Activated T-helper 2 cell treated with anti-CD3 and anti-CD28 coated beads, Interferon-gamma antibody, Interleukin-2, Interleukin-4, amounts not matched to agents 10 μg/mL and 5 μg/mL and 100 μg/mL, durations not matched to agents 14 hours and 24 hours and 36 hours (primary cell): ENCODE results near the gene RGS19. TPM values are rescaled to one million over a fixed set of nuclear protein-coding genes. Genes with fewer than 3 reads are reported as not detected.
A peak's percentile ranks its signal among the peaks of the same experiment; 100 is the strongest.
"Not testable (repeated sequence)": the region's sequence is repeated elsewhere in the genome, so short reads cannot be mapped to it uniquely, and the experiment has no call there.

Experiments used
- DNase-seq: peaks from one replicate; pipeline ENCODE4 v3.0.0; 2021; ENCODE audit warnings: low spot score
- H3K27ac Mint-ChIP-seq: one replicate; pipeline ENCODE4 v1.8.0; 2021; ENCODE audit warnings: mixed read lengths
- H3K27me3 Mint-ChIP-seq: one replicate; pipeline ENCODE4 v1.8.0; 2021; ENCODE audit warnings: low read depth, mixed read lengths
- H3K36me3 Mint-ChIP-seq: one replicate; pipeline ENCODE4 v1.8.0; 2021; ENCODE audit warnings: low read depth, mixed read lengths
- H3K4me1 Mint-ChIP-seq: one replicate; pipeline ENCODE4 v1.8.0; 2021; ENCODE audit warnings: low read depth, mixed read lengths
- H3K4me3 Mint-ChIP-seq: one replicate; pipeline ENCODE4 v1.8.0; 2021; ENCODE audit warnings: low read depth, mild to moderate bottlenecking, moderate library complexity, mixed read lengths
- H3K9me3 Mint-ChIP-seq: one replicate; pipeline ENCODE4 v1.8.0; 2021; ENCODE audit warnings: mixed read lengths
- intact Hi-C: fragments of 100-400 bp; cut with micrococcal nuclease; formaldehyde crosslinking; loops from one replicate; pipeline ENCODE4 v1.15.1; 2023
- total RNA-seq: library from RNA; stranded (reverse); gene quantifications from 2 replicates; pipeline ENCODE4 v1.2.3, GENCODE V29; 2022

RGS19 gene
- total RNA-seq, 1 donor from 2014 or later = 42.0 TPM

DNA sequence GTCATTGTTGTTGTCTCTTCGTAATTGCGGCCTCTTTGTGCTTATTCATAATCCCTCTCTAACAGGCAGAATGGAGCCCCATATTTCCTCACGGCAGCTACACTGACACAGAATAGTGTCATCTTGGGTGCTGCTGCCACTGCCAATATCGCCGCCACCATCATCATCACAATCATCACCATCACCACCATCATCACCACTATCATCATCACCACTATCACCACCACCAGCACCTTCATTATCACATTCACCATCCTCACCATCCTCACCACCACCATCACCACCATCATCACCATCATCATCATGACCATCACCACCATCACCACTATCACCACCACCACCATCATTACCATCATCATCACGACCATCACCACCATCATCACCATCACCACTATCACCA lies 17.2 kb upstream of the RGS19 start:
- Mint-ChIP-seq H3K36me3 (no peaks in the 10 kb centered on the region), H3K4me1 (no peaks in the 10 kb centered on the region), H3K4me3 (no peak overlapping the region), H3K27me3 (peaks cover 8% of the 10 kb centered on the region), H3K9me3 (peaks cover 5% of the 10 kb centered on the region), H3K27ac (no peak overlapping the region)
- DNase-seq = no peak
- intact Hi-C loops = no loop called here

DNA sequence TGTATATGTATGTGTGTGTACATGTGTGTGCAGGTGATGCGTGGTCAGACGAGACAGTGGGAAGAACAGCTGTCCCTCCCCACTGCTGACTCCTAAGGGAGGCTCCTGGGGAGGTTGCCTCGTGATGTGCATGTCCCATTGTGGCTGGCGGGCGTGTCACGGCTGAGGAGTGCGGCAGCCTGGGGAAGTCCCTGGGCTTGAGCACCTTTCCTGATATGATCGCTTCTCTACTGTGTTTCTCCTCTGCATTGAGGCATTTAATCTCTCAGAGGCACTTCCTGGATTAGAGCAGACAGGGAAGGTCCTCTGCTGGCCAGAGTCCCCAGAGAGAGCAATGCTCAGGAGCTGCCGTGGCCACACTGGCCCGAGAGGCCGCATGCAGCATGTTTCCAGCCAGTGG lies 16.6 kb upstream of the RGS19 start:
- no peaks in the 10 kb centered on the region for H3K4me1 Mint-ChIP-seq
- peaks cover 1% of the 10 kb centered on the region for H3K27me3 Mint-ChIP-seq
- H3K4me3 Mint-ChIP-seq = no peak overlapping the region
- no peak overlapping the region for H3K27ac Mint-ChIP-seq
- no peak for DNase-seq
- peaks cover 5% of the 10 kb centered on the region for H3K9me3 Mint-ChIP-seq
- no peaks in the 10 kb centered on the region for H3K36me3 Mint-ChIP-seq
- intact Hi-C loops = no loop called here

DNA sequence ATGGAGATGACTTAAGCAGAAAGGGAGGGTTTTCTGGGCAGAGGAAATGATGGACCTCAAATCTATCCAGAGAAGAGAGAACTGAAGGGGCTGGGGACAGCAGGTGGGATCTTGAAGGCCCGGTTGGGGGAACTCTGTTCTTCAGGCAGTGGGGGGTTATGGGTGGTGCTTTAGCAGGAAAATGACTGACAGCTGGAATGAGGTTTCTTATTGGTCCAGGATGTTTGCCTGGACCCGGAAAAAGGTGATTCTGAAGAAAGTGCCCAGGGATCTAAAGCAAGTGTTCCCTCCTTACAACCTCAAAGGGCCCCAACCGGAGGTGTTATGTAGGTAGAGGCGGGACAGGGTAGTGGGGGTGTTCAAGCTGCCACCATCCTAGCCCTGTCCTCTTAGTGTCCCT lies 16.1 kb upstream of the RGS19 start:
- Mint-ChIP-seq H3K27me3 (no peaks in the 10 kb centered on the region), H3K27ac (no peak overlapping the region), H3K36me3 (no peaks in the 10 kb centered on the region), H3K4me1 (no peaks in the 10 kb centered on the region), H3K9me3 (peaks cover 5% of the 10 kb centered on the region), H3K4me3 (no peak overlapping the region)
- no peak for DNase-seq
- intact Hi-C loops = no loop called here

DNA sequence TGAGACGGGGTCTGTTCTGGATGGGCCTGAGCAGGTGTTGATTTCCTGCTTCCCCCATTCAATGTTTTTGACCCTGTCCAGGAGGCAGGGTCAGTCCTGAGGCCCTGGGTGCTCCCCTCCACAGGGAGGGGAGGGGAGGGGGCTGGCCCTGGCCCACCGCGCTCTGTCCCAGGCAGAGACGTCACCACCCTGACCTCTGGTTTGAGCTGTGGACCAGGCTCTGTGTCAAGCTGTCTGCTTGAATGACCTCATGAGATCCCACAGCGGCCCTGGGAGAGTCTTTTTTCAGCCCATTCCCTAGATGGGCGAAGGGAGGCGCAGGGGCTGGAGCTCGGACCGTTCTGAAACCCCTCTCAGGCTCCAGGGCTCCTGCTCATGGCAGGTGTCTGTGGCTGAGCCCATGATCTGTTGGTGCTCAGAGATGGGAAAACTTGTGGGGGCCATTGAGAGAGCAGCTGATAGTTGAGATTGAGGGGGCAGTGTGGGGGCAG lies 13.7 kb upstream of the RGS19 start:
- H3K36me3 Mint-ChIP-seq = no peaks in the 10 kb centered on the region
- peaks cover 5% of the 10 kb centered on the region for H3K9me3 Mint-ChIP-seq
- intact Hi-C loops = no loop called here
- no peaks in the 10 kb centered on the region for H3K4me1 Mint-ChIP-seq
- no peak overlapping the region for H3K4me3 Mint-ChIP-seq
- H3K27me3 Mint-ChIP-seq = peaks cover 6% of the 10 kb centered on the region
- no peak for DNase-seq
- H3K27ac Mint-ChIP-seq = no peak overlapping the region

DNA sequence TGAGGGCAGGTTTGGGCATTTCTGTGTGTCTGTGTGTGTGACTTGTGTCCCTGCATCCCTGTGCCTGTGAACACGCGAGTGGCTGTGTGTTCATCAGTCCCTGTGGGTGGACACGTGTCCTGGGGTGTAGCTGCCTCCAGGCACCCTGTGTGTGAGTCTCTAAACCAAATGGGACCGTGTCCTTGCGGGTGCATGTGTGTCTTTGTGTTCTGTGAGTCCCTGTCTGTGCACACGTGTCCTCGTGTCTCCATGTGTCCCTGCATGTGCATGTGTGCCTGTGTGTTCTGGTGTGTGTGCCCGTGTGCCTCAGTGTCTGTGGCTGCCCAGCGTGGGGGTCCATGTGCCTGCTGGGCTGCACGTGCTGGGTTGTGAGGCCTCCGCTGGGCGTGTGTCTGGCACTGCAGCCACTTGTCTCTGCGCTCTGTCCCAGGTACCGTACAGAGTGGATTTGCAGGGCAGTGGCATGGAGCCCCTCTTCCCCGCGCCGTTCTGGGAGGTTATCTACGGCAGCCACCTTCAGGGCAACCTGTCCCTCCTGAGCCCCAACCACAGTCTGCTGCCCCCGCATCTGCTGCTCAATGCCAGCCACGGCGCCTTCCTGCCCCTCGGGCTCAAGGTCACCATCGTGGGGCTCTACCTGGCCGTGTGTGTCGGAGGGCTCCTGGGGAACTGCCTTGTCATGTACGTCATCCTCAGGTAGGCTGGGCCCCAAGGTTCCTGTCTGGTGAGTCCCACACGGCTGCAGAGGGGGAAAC lies 13.1 kb upstream of the RGS19 start:
- peaks cover 5% of the 10 kb centered on the region for H3K9me3 Mint-ChIP-seq
- no peaks in the 10 kb centered on the region for H3K4me1 Mint-ChIP-seq
- no peak overlapping the region for H3K27ac Mint-ChIP-seq
- no peaks in the 10 kb centered on the region for H3K36me3 Mint-ChIP-seq
- intact Hi-C loops = no loop called here
- DNase-seq = no peak
- H3K4me3 Mint-ChIP-seq = no peak overlapping the region
- H3K27me3 Mint-ChIP-seq = peaks cover 6% of the 10 kb centered on the region

DNA sequence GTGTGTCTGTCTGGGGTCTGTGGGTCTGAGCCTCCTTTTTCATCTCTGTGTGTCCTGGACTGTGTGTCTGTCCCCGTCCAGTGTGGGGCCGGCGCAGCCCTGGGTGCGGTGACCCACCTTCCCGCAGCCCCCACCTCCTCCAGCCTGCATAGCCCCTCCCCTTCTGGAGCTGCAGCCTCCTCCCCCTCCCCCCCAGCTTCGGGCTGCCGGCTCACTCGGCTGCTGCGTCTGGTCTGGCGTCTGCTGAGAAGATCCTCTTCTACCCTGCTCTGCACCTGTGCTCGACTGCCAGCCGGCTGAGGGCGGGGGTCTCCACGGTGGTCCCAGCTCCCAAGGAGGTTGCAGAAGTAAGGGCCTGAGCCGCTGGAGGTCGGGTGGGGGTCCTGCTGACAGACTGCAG lies 12.5 kb upstream of the RGS19 start:
- intact Hi-C loops = no loop called here
- H3K4me3 Mint-ChIP-seq = no peak overlapping the region
- no peaks in the 10 kb centered on the region for H3K4me1 Mint-ChIP-seq
- H3K9me3 Mint-ChIP-seq = peaks cover 2% of the 10 kb centered on the region
- H3K27me3 Mint-ChIP-seq = peaks cover 6% of the 10 kb centered on the region
- H3K27ac Mint-ChIP-seq = no peak overlapping the region
- no peaks in the 10 kb centered on the region for H3K36me3 Mint-ChIP-seq
- DNase-seq = no peak

DNA sequence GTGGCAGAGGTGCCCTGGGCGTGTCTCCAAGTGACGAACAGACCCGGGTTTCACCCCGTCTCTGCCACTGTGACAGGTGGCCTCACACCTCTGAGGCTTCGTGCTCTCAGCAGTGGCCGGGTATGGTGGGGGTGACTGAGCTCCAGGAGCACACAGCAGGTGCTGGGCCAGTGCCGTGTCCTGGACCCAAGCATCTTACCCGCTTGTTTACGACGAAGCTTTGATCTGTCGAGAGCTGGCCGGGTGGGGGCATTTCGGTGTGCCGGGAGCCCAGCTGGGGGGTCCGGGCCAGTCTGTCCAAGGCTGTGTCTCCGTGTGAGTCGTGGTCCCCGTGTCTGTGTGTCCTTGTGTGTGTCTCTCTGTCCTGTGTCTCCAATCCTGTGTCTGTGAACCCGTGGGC lies 12.0 kb upstream of the RGS19 start:
- no peak for DNase-seq
- H3K9me3 Mint-ChIP-seq = no peaks in the 10 kb centered on the region
- no peak overlapping the region for H3K4me3 Mint-ChIP-seq
- no peaks in the 10 kb centered on the region for H3K36me3 Mint-ChIP-seq
- H3K27ac Mint-ChIP-seq = no peak overlapping the region
- H3K27me3 Mint-ChIP-seq = peaks cover 6% of the 10 kb centered on the region
- intact Hi-C loops = no loop called here
- no peaks in the 10 kb centered on the region for H3K4me1 Mint-ChIP-seq

DNA sequence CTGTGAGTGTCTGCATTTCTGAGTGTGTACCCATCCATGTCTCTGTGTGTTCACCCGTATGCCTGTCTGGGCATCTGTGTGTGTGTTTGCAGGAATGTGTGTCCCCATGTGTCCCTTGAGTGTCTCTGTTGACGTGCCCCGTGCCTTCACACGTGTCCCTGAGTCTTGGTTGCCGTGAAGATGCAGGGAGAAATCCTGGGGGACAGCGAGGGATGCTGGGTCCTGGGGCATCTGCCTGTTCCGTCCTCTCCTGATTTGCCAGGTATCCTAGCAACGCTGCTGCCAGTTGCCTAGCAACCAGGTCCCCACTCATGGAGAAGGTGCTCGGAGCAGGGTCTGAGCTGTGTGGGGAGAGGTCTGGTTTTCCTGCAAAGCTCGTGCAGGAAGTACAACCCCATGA lies 10.8 kb upstream of the RGS19 start:
- Mint-ChIP-seq H3K4me3 (no peak overlapping the region), H3K27me3 (peaks cover 18% of the 10 kb centered on the region), H3K9me3 (no peaks in the 10 kb centered on the region), H3K36me3 (no peaks in the 10 kb centered on the region), H3K27ac (no peak overlapping the region), H3K4me1 (no peaks in the 10 kb centered on the region)
- DNase-seq = no peak
- intact Hi-C loops = no loop called here

DNA sequence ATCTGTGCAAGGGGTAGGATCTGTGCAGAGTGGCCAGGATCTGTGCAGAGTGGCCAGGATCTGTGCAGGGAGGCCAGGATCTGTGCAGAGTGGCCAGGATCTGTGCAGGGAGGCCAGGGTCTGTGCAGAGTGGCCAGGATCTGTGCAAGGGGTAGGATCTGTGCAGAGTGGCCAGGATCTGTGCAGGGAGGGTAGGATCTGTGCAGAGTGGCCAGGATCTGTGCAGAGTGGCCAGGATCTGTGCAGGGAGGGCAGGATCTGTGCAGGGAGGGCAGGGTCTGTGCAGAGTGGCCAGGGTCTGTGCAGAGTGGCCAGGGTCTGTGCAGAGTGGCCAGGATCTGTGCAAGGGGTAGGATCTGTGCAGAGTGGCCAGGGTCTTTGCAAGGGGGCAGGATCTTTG lies 9.3 kb upstream of the RGS19 start:
- H3K4me3 Mint-ChIP-seq, intact Hi-C loops, DNase-seq, H3K27ac Mint-ChIP-seq, H3K4me1 Mint-ChIP-seq, H3K9me3 Mint-ChIP-seq, H3K36me3 Mint-ChIP-seq: not testable (repeated sequence)
- H3K27me3 Mint-ChIP-seq = peaks cover 25% of the 10 kb centered on the region

DNA sequence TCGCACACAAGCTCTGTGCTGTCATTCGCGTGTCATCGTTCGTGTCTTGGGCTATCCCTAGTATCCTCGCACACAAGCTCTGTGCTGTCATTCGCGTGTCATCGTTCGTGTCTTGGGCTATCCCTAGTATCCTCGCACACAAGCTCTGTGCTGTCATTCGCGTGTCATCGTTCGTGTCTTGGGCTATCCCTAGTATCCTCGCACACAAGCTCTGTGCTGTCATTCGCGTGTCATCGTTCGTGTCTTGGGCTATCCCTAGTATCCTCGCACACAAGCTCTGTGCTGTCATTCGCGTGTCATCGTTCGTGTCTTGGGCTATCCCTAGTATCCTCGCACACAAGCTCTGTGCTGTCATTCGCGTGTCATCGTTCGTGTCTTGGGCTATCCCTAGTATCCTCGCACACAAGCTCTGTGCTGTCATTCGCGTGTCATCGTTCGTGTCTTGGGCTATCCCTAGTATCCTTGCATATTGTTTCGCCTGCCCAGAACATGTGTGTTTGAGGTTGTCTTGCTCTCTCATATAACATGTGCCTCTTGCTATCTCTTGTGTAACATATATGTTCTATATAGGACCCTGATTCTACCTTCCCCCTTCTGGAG lies 8.0 kb upstream of the RGS19 start:
- H3K27ac Mint-ChIP-seq, intact Hi-C loops, DNase-seq, H3K4me3 Mint-ChIP-seq, H3K9me3 Mint-ChIP-seq, H3K36me3 Mint-ChIP-seq: not testable (repeated sequence)
- H3K27me3 Mint-ChIP-seq = peaks cover 34% of the 10 kb centered on the region
- peaks cover 10% of the 10 kb centered on the region for H3K4me1 Mint-ChIP-seq

DNA sequence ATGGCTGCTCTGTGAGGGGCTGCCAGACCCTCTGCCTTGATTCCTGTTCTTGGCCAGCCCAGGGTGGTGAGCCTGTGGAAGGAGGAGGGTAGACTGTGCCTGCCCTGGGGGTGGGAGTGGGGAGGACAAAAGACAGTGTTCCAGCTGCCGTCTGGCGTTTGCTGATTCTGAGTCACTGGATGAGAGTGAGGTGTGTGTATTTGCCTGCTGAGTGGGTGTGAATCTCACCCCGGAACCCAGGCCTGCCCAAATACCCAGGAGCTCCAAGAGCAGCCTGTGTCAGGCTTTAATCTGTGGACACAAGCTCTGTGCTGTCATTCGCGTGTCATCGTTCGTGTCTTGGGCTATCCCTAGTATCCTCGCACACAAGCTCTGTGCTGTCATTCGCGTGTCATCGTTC lies 7.5 kb upstream of the RGS19 start:
- peaks cover 39% of the 10 kb centered on the region for H3K27me3 Mint-ChIP-seq
- no peak overlapping the region for H3K27ac Mint-ChIP-seq
- no peak overlapping the region for H3K4me3 Mint-ChIP-seq
- H3K4me1 Mint-ChIP-seq = peaks cover 12% of the 10 kb centered on the region
- no peaks in the 10 kb centered on the region for H3K36me3 Mint-ChIP-seq
- intact Hi-C loops = no loop called here
- no peaks in the 10 kb centered on the region for H3K9me3 Mint-ChIP-seq
- no peak for DNase-seq

DNA sequence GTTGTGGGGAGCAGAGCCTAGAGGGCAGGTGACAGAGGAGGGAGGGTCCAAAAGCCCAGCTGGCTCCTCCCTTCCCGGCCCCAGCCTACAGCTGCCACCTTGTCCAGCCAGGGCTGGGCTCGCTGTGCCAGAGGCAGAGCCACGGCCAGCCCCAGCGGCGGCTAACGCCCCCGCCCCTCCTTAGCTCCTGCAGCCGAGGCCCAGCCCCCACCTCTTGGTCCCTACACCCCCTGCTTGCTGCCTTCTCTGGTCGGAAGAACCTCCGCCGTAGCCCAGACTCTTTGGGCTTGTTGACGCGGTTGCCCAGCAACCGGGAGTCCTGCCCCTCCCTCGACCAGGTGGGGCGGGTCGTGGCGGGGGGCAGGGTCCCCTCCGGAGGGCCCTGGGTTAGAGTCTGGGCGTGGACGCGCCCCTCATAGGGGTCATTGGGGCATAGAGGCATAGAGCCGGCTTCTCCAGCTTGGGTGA lies 5.4 kb upstream of the RGS19 start:
- Mint-ChIP-seq H3K9me3 (no peaks in the 10 kb centered on the region), H3K27ac (no peak overlapping the region), H3K27me3 (peaks cover 43% of the 10 kb centered on the region), H3K36me3 (no peaks in the 10 kb centered on the region), H3K4me1 (peaks cover 18% of the 10 kb centered on the region), H3K4me3 (peak overlapping the region; percentile 81)
- DNase-seq = no peak
- intact Hi-C loops = loop anchor here (2.0 kb wide), 1 partner anchor 18 kb away; no protein-coding TSS in a partner anchor
